DMS79 (cell line): ENCODE results near the gene BPIFB3.

Source experiments
- DNase-seq: peaks from one replicate; lab custom pipeline; 2025; lab: John Stamatoyannopoulos, UW

Gene BPIFB3

GRCh38 chr20:33062105-33062824 is 8.6 kb downstream of the BPIFB3 start:
- DNase-seq, result no peak

- no peak for DNase-seq
Observed at GRCh38 chr20:33062825-33063149, 9.1 kb downstream of the BPIFB3 start.

- DNase-seq, result no peak
Observed at GRCh38 chr20:33063271-33063670, 9.6 kb downstream of the BPIFB3 start.

GRCh38 chr20:33064572-33065287 is 11.0 kb downstream of the BPIFB3 start:
- no peak for DNase-seq

- no peak for DNase-seq
Observed at GRCh38 chr20:33065785-33066184, 12.1 kb downstream of the BPIFB3 start.

- no peak for DNase-seq
Observed at GRCh38 chr20:33067806-33068205, 14.1 kb downstream of the BPIFB3 start.

GRCh38 chr20:33068251-33068939 is 14.7 kb downstream of the BPIFB3 start:
- DNase-seq, result no peak

GRCh38 chr20:33069673-33070072 is 16.0 kb downstream of the BPIFB3 start:
- DNase-seq, result no peak

GRCh38 chr20:33070111-33071053 is 16.7 kb downstream of the BPIFB3 start:
- DNase-seq, result no peak

- DNase-seq, result no peak
Observed at GRCh38 chr20:33071198-33071597, 17.5 kb downstream of the BPIFB3 start.

- no peak for DNase-seq
Observed at GRCh38 chr20:33072362-33072761, 18.7 kb downstream of the BPIFB3 start.

GRCh38 chr20:33072813-33073212 is 19.1 kb downstream of the BPIFB3 start:
- no peak for DNase-seq

- DNase-seq, result no peak
Observed at GRCh38 chr20:33074675-33075074, 21.0 kb downstream of the BPIFB3 start.

- DNase-seq, result no peak
Observed at GRCh38 chr20:33075281-33075680, 21.6 kb downstream of the BPIFB3 start.

- DNase-seq, result no peak
Observed at GRCh38 chr20:33076662-33077372, 23.1 kb downstream of the BPIFB3 start.

GRCh38 chr20:33079259-33079658 is 25.6 kb downstream of the BPIFB3 start, which contains the start of gene BPIFB4:
BPIFB4 (plus strand) TSS chr20:33079643; CDS start chr20:33081527, 1,884 bp downstream.
- DNase-seq, result no peak

GRCh38 chr20:33081411-33082154 is 27.9 kb downstream of the BPIFB3 start:
- DNase-seq, result no peak

- no peak for DNase-seq
Observed at GRCh38 chr20:33082546-33082945, 28.8 kb downstream of the BPIFB3 start.

- DNase-seq, result no peak
Observed at GRCh38 chr20:33083544-33084340, 30.0 kb downstream of the BPIFB3 start.

- DNase-seq, result no peak
Observed at GRCh38 chr20:33084722-33085121, 31.0 kb downstream of the BPIFB3 start.
